RWPE2 (cell line): ENCODE data around the gene ARHGEF7.

Source experiments
- ATAC-seq: fragments of 200-7000 bp; cut with Tn5 transposase; 3 replicates; pipeline ENCODE4 v1.9.1; 2021; ENCODE audit warnings: low read depth
- DNase-seq: peaks from one replicate; pipeline ENCODE4 v3.0.0-alpha.2; 2020; ENCODE audit warnings: low spot score
- H3K27ac ChIP-seq: fragments of 450-650 bp; 2 replicates; pipeline ENCODE4 v1.5.1; 2017; ENCODE audit warnings: mild to moderate bottlenecking; ENCODE audit not compliant: poor library complexity, severe bottlenecking
- H3K27me3 ChIP-seq: fragments of 250-450 bp; sonication (Bioruptor Pico); 2 replicates; pipeline ENCODE4 v1.5.1; 2021; ENCODE audit warnings: mild to moderate bottlenecking, moderate library complexity; ENCODE audit not compliant: insufficient read depth, poor library complexity, severe bottlenecking
- H3K36me3 ChIP-seq: fragments of 250-450 bp; sonication (Bioruptor Pico); 2 replicates; pipeline ENCODE4 v1.5.1; 2020; ENCODE audit warnings: low read depth, mild to moderate bottlenecking, moderate library complexity
- H3K4me1 ChIP-seq: fragments of 250-450 bp; sonication (Bioruptor Pico); 2 replicates; pipeline ENCODE4 v1.5.1; 2021; ENCODE audit warnings: mild to moderate bottlenecking, moderate library complexity; ENCODE audit not compliant: insufficient read depth, poor library complexity, severe bottlenecking
- H3K4me3 ChIP-seq: fragments of 250-450 bp; sonication (Bioruptor Pico); 2 replicates; pipeline ENCODE4 v1.5.1; 2021; ENCODE audit warnings: mild to moderate bottlenecking, moderate library complexity; ENCODE audit not compliant: severe bottlenecking
- H3K9me3 ChIP-seq: fragments of 250-450 bp; sonication (Bioruptor Pico); 2 replicates; pipeline ENCODE4 v1.5.1; 2021; ENCODE audit warnings: mild to moderate bottlenecking, moderate library complexity; ENCODE audit not compliant: severe bottlenecking
- TF ChIP-seq, protein P1 (sequence below): fragments of 450-650 bp; IDR thresholded peaks from one replicate; pipeline ENCODE4 v1.5.1; 2017; ENCODE audit warnings: mild to moderate bottlenecking, moderate library complexity; ENCODE audit not compliant: poor library complexity, severe bottlenecking

Gene ARHGEF7

DNA sequence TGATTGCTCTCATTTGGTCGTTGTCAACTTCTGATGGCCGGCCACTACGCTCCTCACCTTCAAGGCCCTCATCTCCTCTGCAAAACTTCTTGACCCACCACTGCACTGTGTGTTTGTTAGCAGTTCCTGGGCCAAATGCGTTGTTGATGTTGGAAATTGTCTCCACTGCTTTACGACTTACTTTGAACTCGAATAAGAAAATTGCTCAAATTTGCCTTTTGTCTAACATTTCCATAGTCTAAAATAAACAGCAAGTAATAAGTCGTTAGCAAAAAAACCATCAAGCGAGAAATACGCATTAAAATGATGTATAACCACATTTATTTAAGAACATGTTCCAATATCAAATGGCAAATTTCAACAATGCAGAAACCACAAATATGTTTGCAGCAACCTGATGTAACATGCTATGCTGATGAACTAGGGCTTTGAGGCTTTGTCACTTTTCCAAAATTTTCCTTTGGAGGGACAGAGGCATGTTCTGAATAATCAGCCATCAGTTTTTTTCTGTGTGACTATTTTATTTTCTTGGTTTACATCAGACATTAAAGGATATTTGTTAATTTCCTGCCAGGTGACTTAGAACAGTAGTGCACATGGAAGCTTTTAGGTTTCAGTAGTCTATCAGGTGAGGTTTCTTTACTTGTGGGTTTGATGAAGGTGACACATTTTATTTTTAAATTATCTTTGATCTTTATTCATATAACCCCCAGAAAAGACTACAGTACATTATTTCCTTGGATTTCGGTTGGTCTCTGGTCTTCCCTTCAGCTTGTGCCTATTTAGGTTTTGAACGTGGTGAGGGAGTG is 130.7 kb downstream of the ARHGEF7 start:
- DNase-seq (no peak), ATAC-seq (no peak)
- Histone ChIP-seq H3K27me3 (no peaks in the 10 kb centered on the region), H3K36me3 (peaks cover 37% of the 10 kb centered on the region), H3K4me1 (no peaks in the 10 kb centered on the region), H3K9me3 (no peaks in the 10 kb centered on the region), H3K4me3 (no peak overlapping the region), H3K27ac (no peak overlapping the region)
- TF ChIP-seq, protein P1, sequence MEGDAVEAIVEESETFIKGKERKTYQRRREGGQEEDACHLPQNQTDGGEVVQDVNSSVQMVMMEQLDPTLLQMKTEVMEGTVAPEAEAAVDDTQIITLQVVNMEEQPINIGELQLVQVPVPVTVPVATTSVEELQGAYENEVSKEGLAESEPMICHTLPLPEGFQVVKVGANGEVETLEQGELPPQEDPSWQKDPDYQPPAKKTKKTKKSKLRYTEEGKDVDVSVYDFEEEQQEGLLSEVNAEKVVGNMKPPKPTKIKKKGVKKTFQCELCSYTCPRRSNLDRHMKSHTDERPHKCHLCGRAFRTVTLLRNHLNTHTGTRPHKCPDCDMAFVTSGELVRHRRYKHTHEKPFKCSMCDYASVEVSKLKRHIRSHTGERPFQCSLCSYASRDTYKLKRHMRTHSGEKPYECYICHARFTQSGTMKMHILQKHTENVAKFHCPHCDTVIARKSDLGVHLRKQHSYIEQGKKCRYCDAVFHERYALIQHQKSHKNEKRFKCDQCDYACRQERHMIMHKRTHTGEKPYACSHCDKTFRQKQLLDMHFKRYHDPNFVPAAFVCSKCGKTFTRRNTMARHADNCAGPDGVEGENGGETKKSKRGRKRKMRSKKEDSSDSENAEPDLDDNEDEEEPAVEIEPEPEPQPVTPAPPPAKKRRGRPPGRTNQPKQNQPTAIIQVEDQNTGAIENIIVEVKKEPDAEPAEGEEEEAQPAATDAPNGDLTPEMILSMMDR, result no peak

DNA sequence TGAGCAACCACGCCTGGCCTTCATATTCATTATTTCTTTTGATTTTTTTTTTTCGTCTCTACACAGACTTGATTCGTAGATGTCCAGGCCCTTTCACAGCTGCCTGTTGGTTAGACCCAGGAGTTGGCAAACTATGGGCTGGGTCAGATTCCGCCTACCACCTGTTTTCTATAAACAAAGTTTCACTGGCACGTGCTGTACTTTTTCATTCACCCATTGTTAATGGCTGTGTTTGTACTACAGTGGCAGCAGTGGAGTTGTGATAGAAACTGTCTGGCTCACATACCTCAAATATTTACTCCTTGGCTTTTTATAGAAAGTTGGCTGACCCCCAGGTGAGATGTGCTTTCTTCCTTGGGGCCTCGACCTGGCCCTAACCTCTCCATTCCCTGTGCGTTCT is 132.4 kb downstream of the ARHGEF7 start:
- Histone ChIP-seq H3K9me3 (no peaks in the 10 kb centered on the region), H3K27me3 (no peaks in the 10 kb centered on the region), H3K4me1 (no peaks in the 10 kb centered on the region), H3K36me3 (peaks cover 37% of the 10 kb centered on the region), H3K27ac (no peak overlapping the region), H3K4me3 (no peak overlapping the region)
- no peak for ATAC-seq
- TF ChIP-seq, protein P1, result no peak
- no peak for DNase-seq

DNA sequence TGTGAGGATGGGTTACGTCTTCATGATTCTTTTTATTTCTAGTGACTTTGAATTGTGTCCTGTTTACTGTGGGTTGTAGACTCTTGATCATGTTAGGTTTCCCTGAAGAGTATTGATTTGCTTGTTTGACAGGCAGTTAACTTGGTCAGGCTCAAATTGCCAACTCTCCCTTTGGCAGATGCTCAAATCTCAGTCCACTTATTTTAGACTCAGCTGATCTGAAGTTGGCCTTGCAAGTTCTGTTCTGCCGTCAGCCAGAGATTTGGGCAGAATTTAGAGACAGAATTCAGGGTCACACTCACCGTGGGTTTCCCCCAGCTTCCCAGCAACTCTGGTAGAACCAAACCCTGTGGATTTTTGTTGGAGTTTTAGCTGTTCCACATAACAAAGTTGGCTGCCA is 133.7 kb downstream of the ARHGEF7 start:
- ATAC-seq (no peak), DNase-seq (no peak)
- H3K4me1 ChIP-seq, result no peaks in the 10 kb centered on the region
- no peaks in the 10 kb centered on the region for H3K9me3 ChIP-seq
- no peak overlapping the region for H3K27ac ChIP-seq
- TF ChIP-seq, protein P1, result no peak
- H3K36me3 ChIP-seq, result peaks cover 41% of the 10 kb centered on the region
- no peaks in the 10 kb centered on the region for H3K27me3 ChIP-seq
- no peak overlapping the region for H3K4me3 ChIP-seq

DNA sequence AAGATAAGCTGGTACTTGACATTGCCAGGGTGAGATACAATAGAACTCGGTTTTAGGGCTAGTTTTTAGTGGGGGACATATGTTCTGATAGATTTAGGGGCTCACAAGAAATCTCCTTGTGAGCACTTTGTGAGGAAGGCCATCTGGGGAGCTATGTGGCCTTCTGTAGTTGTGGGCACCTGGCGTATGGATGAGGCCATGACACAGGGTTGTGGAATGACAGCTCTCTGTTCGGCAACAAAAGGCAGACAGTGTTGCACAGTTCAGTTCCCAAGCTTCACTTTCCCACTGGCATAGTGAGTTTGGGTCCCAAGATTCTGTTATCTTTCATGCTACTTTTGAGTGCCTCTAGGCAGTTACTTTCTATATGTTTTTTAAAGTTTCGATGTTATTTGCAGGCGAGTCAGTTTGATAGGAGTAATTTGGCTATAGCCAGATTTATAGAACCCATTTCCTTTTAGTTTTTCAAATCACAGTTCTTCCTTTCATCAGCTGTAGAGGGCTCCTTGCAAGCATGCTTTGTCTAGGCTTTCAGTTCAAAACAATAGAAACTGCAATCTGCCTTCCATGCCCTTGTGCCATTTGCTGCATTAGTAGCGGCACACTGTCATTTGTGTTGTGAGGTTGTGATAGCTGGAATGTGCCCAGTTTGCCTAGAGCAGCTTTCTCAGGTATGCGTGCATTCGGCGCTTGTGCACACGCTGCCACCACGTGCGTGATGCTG is 134.7 kb downstream of the ARHGEF7 start:
- no peaks in the 10 kb centered on the region for H3K4me1 ChIP-seq
- DNase-seq (no peak), ATAC-seq (no peak)
- no peaks in the 10 kb centered on the region for H3K27me3 ChIP-seq
- TF ChIP-seq, protein P1, result no peak
- no peak overlapping the region for H3K4me3 ChIP-seq
- no peaks in the 10 kb centered on the region for H3K9me3 ChIP-seq
- H3K27ac ChIP-seq, result no peak overlapping the region
- H3K36me3 ChIP-seq, result peaks cover 33% of the 10 kb centered on the region
